Stimulated activated CD8-positive, alpha-beta memory T cell treated with anti-CD3 and anti-CD28 coated beads, Interleukin-15, amount 100 ng/mL, for 48 hours (primary cell): ENCODE results near the gene CKAP5.

ENCODE experiments used
- DNase-seq, 2 donors: peaks; one replicate each; pipeline ENCODE4 v3.0.0-alpha.2; 2020; ENCODE audit warnings: low read depth in 2 of 2

CKAP5 gene

GRCh38 chr11:46698597-46698996 lies 147.5 kb downstream of the CKAP5 start:
- no peak for DNase-seq

- DNase-seq: no peak
Measured at GRCh38 chr11:46697723-46698122, 148.4 kb downstream of the CKAP5 start.

- DNase-seq: no peak
Measured at GRCh38 chr11:46697303-46697702, 148.8 kb downstream of the CKAP5 start.

- no peak for DNase-seq
Measured at GRCh38 chr11:46696212-46696558, 149.9 kb downstream of the CKAP5 start.

GRCh38 chr11:46695345-46696211 lies 150.5 kb downstream of the CKAP5 start:
- DNase-seq: no peak

- DNase-seq: no peak
Measured at GRCh38 chr11:46694607-46695006, 151.5 kb downstream of the CKAP5 start.

- DNase-seq: no peak
Measured at GRCh38 chr11:46694072-46694471, 152.0 kb downstream of the CKAP5 start.

GRCh38 chr11:46693597-46694012 lies 152.5 kb downstream of the CKAP5 start:
- no peak for DNase-seq
